WERI-Rb-1 (cell line): Measurements from ENCODE around the gene KAT6B.

Source experiments
- DNase-seq: peaks from one replicate; pipeline ENCODE4 v3.0.0-alpha.2; 2020
- H3K27ac ChIP-seq: fragments of 250-450 bp; sonication (Bioruptor Pico); 2 replicates; pipeline ENCODE4 v1.5.1; 2020; ENCODE audit warnings: mild to moderate bottlenecking, moderate library complexity
- H3K27me3 ChIP-seq: fragments of 250-450 bp; sonication (Bioruptor Pico); 2 replicates; pipeline ENCODE4 v1.5.1; 2021; ENCODE audit warnings: mild to moderate bottlenecking, low read depth, moderate library complexity; ENCODE audit not compliant: insufficient read depth, severe bottlenecking
- H3K36me3 ChIP-seq: fragments of 250-450 bp; sonication (Bioruptor Pico); 2 replicates; pipeline ENCODE4 v1.5.1; 2020; ENCODE audit warnings: mild to moderate bottlenecking, moderate library complexity
- H3K4me3 ChIP-seq: 2 replicates; pipeline ENCODE4 v1.5.1; 2011; ENCODE audit warnings: low read depth, mild to moderate bottlenecking, control low read depth, low read length
- H3K9me3 ChIP-seq: fragments of 250-450 bp; sonication (Bioruptor Pico); 2 replicates; pipeline ENCODE4 v1.5.1; 2021; ENCODE audit warnings: mild to moderate bottlenecking, moderate library complexity; ENCODE audit not compliant: severe bottlenecking
- TF ChIP-seq, protein P1 (sequence below): IDR thresholded peaks from 2 replicates; pipeline ENCODE4 v1.5.1; 2011; ENCODE audit warnings: low read depth, mild to moderate bottlenecking, control low read depth, inconsistent platforms, low read length

KAT6B gene

DNA sequence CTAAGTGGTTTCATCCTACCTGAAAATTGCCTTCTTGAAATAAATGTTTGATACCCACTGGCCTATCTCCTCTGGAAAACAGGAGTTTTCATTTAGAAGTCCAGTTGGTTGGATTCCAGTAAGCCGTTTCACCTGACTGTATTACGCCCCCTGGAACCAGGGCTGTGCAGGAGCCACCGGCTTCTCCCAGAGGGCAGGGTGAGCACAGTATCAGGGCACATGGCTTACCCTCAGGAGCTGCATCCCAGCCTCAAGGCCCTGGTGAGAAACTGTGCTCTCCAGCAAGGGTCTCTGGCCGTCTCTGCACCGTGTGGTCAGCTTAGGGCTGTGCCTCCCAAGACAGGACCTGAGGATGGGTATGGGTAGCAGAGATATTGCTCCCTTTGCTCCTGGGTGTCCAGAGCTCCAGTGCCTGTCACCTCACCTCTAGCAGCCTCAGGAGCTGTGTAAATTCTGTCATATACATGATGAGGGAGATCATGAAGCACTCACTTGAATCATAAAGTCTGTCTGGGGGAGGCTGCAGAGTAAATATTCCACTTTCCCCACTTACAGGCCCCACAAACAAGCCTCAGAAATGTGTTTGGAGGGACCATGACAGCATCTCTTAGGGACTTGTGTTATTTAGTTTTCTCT is 175.4 kb downstream of the KAT6B start:
- Histone ChIP-seq H3K27ac (no peak overlapping the region), H3K36me3 (no peaks in the 10 kb centered on the region), H3K9me3 (no peaks in the 10 kb centered on the region), H3K4me3 (no peak overlapping the region), H3K27me3 (no peaks in the 10 kb centered on the region)
- TF ChIP-seq, protein P1, sequence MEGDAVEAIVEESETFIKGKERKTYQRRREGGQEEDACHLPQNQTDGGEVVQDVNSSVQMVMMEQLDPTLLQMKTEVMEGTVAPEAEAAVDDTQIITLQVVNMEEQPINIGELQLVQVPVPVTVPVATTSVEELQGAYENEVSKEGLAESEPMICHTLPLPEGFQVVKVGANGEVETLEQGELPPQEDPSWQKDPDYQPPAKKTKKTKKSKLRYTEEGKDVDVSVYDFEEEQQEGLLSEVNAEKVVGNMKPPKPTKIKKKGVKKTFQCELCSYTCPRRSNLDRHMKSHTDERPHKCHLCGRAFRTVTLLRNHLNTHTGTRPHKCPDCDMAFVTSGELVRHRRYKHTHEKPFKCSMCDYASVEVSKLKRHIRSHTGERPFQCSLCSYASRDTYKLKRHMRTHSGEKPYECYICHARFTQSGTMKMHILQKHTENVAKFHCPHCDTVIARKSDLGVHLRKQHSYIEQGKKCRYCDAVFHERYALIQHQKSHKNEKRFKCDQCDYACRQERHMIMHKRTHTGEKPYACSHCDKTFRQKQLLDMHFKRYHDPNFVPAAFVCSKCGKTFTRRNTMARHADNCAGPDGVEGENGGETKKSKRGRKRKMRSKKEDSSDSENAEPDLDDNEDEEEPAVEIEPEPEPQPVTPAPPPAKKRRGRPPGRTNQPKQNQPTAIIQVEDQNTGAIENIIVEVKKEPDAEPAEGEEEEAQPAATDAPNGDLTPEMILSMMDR, result no peak
- DNase-seq, result no peak

- no peak overlapping the region for H3K4me3 ChIP-seq
- no peaks in the 10 kb centered on the region for H3K27me3 ChIP-seq
- no peak overlapping the region for H3K27ac ChIP-seq
- TF ChIP-seq, protein P1, result no peak
- H3K36me3 ChIP-seq, result no peaks in the 10 kb centered on the region
- no peak for DNase-seq
- H3K9me3 ChIP-seq, result no peaks in the 10 kb centered on the region
Observed at GRCh38 chr10:75002351-75002725, 175.9 kb downstream of the KAT6B start.

DNA sequence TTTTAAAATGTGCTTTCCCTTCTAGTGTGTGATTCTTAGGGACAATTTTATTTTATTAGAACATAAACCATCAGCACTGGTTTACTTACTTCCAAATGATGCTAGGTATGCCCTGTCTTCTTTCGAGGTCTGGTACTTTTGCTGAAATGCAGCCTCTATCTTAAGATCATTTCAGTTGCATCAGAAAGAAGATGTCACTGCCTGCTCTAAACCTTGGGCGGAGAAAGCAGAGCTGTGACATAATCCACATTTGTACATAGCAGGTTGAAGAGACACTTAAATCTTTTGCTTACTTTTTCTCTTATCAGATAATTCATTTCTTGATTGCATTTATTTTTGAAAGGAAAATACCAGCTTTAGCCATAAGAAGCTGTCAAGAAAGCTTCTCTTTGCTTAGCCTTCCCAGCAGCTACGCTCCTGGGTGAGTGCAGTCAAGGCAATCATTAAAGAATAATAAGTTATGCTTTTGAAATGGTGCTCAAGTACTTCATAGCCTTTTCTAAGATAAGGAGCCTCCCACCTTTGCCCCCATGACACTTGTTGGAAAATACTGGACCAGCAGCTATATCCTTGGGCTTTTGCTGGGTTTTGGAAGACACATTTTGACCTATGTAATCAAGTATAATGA is 176.7 kb downstream of the KAT6B start:
- H3K9me3 ChIP-seq, result no peaks in the 10 kb centered on the region
- DNase-seq, result no peak
- no peak overlapping the region for H3K4me3 ChIP-seq
- no peaks in the 10 kb centered on the region for H3K36me3 ChIP-seq
- no peak overlapping the region for H3K27ac ChIP-seq
- H3K27me3 ChIP-seq, result no peaks in the 10 kb centered on the region
- TF ChIP-seq, protein P1, result no peak

DNA sequence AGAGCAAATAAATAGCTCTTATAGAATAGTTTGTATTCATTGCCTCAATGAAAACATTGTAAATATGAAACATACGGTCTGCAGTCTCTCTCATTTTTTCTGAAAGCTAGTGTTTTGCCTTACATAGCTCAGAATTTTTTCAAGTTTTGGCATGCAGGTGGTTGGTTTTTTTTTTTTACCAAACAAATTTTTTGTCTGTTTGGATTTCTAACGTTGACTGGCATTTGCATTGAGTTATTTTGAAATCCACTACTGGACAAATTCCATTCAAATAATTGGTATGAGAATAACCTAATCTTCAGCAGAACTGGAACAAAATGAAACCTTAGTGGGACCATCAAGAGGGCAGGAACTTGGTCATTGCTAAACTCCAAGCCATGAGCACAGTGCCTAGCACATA is 177.5 kb downstream of the KAT6B start:
- DNase-seq, result no peak
- no peak overlapping the region for H3K4me3 ChIP-seq

GRCh38 chr10:75007646-75008045 is 181.2 kb downstream of the KAT6B start:
- DNase-seq, result no peak
- no peaks in the 10 kb centered on the region for H3K36me3 ChIP-seq
- TF ChIP-seq, protein P1, result no peak
- no peak overlapping the region for H3K4me3 ChIP-seq
- no peaks in the 10 kb centered on the region for H3K9me3 ChIP-seq
- no peaks in the 10 kb centered on the region for H3K27me3 ChIP-seq
- H3K27ac ChIP-seq, result no peak overlapping the region

More for the DNA sequence above, 177.5 kb downstream of the KAT6B start:
- no peaks in the 10 kb centered on the region for H3K36me3 ChIP-seq
- no peaks in the 10 kb centered on the region for H3K27me3 ChIP-seq
- H3K27ac ChIP-seq, result no peak overlapping the region
- TF ChIP-seq, protein P1, result no peak
- no peaks in the 10 kb centered on the region for H3K9me3 ChIP-seq

DNA sequence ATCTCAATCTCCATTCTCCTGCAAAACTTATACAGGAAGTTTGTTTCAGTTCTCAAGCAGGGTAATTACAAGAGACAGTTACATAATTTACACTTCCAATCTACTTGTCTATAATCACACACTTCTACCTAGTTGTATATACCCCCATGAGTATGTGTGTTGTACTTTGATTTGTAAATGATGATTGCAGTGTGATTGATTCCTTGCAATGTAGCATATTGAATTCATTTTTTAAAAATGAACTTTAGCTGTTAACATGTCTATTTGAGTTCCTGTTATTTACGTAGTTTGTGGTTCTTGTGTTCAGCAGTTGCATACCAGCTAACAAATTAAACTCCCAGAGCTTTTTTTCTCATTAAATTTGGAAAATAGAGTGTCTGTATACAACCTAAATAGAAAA is 182.6 kb downstream of the KAT6B start:
- Histone ChIP-seq H3K36me3 (no peaks in the 10 kb centered on the region), H3K27me3 (no peaks in the 10 kb centered on the region), H3K4me3 (no peak overlapping the region), H3K9me3 (no peaks in the 10 kb centered on the region), H3K27ac (no peak overlapping the region)
- no peak for DNase-seq
- TF ChIP-seq, protein P1, result no peak
